GM23248 (cell line): Measurements from ENCODE around the gene NDUFB10. TPM values are rescaled to one million over a fixed set of nuclear protein-coding genes. Genes with fewer than 3 reads are reported as not detected.

Source experiments
- DNase-seq: peaks from one replicate; pipeline ENCODE4 v3.0.0-alpha.2; 2015
- H2AFZ ChIP-seq: fragments of 200-600 bp; sonication (generic); 2 replicates; pipeline ENCODE4 v1.6.1; 2016; ENCODE audit warnings: antibody characterized with exemption
- H3F3A ChIP-seq: fragments of 200-600 bp; sonication (generic); 2 replicates; pipeline ENCODE4 v1.6.1; 2016; ENCODE audit warnings: mild to moderate bottlenecking, antibody characterized with exemption, mixed run types; ENCODE audit not compliant: insufficient read depth
- H3K27ac ChIP-seq: fragments of 200-600 bp; sonication (generic); 2 replicates; pipeline ENCODE4 v1.5.1; 2016; ENCODE audit warnings: mild to moderate bottlenecking
- H3K27me3 ChIP-seq: fragments of 200-600 bp; sonication (generic); replicated peaks from 2 replicates; pipeline ENCODE4 v1.6.1; 2016; ENCODE audit warnings: mild to moderate bottlenecking; ENCODE audit not compliant: insufficient read depth
- H3K36me3 ChIP-seq: fragments of 200-600 bp; sonication (generic); 2 replicates; pipeline ENCODE4 v1.6.1; 2016; ENCODE audit warnings: low read depth, mild to moderate bottlenecking
- H3K4me1 ChIP-seq: fragments of 200-600 bp; sonication (generic); 2 replicates; pipeline ENCODE4 v1.6.1; 2016; ENCODE audit warnings: mild to moderate bottlenecking; ENCODE audit not compliant: insufficient read depth
- H3K4me2 ChIP-seq: fragments of 200-600 bp; sonication (generic); one replicate; pipeline ENCODE4 v1.6.1; 2016; ENCODE audit warnings: mild to moderate bottlenecking; ENCODE audit not compliant: unreplicated experiment
- H3K4me3 ChIP-seq: fragments of 200-600 bp; sonication (generic); 2 replicates; pipeline ENCODE4 v1.5.1; 2016; ENCODE audit warnings: mild to moderate bottlenecking
- H3K79me2 ChIP-seq: fragments of 200-600 bp; sonication (generic); 2 replicates; pipeline ENCODE4 v1.6.1; 2016; ENCODE audit warnings: mild to moderate bottlenecking; ENCODE audit not compliant: insufficient read depth
- H3K9ac ChIP-seq: fragments of 200-600 bp; sonication (generic); 2 replicates; pipeline ENCODE4 v1.6.1; 2016; ENCODE audit warnings: mild to moderate bottlenecking
- H3K9me2 ChIP-seq: fragments of 200-600 bp; sonication (generic); 2 replicates; pipeline ENCODE4 v1.6.1; 2016; ENCODE audit warnings: mixed run types, mild to moderate bottlenecking, moderate library complexity; ENCODE audit not compliant: insufficient read depth
- H3K9me3 ChIP-seq: fragments of 200-600 bp; sonication (generic); one replicate; pipeline ENCODE4 v1.6.1; 2017; ENCODE audit warnings: low read depth
- H4K20me1 ChIP-seq: fragments of 200-600 bp; sonication (generic); 2 replicates; pipeline ENCODE4 v1.6.0; 2016; ENCODE audit not compliant: insufficient read depth
- EZH2 ChIP-seq: fragments of 200-600 bp; sonication (generic); IDR thresholded peaks from 2 replicates; pipeline ENCODE4 v1.6.1; 2018; ENCODE audit warnings: antibody characterized with exemption, mild to moderate bottlenecking; ENCODE audit not compliant: insufficient read depth, poor library complexity, severe bottlenecking
- EZH2phosphoT487 ChIP-seq: fragments of 200-600 bp; sonication (generic); IDR thresholded peaks from 2 replicates; pipeline ENCODE4 v1.6.1; 2018; ENCODE audit warnings: antibody characterized with exemption, moderate library complexity, mild to moderate bottlenecking, low read depth; ENCODE audit not compliant: insufficient read depth
- WGBS, 2 experiments: methylation state at CpG; one replicate each; pipeline ENCODE4 v1.1.6; 2015 to 2017; ENCODE audit warnings: low lambda C conversion rate in 2 of 2, low coverage in 1 of 2; ENCODE audit errors: missing lambda C conversion rate in 2 of 2; 5-methylcytosine and 5-hydroxymethylcytosine counted together
- in situ Hi-C: fragments of 300-500 bp; cut with MboI; formaldehyde crosslinking; loops from 2 replicates; pipeline ENCODE4 v1.15.0; 2020
- polyA plus RNA-seq: library from polyadenylated mRNA; unstranded; fragments of >200 nt; fragmentation: Nextera tagmentation; extraction: Ambion mirVana; gene quantifications from 2 replicates; pipeline ENCODE4 v1.2.1, GENCODE V29; 2016
- total RNA-seq: library from RNA; depleted of rRNA; stranded (reverse); fragments of >200 nt; shearing (Covaris generic); gene quantifications from 2 replicates; pipeline ENCODE4 v1.2.3, GENCODE V29; 2014

The NDUFB10 gene
- total and polyA plus RNA-seq, 2 experiments from 2014 or later: 136 to 266 TPM

GRCh38 chr16:1940273-1941161, 18.8 kb upstream of the NDUFB10 start:
- in situ Hi-C loops: no loop called here
- TF ChIP-seq EZH2phosphoT487 (no peak), EZH2 (no peak)
- H3F3A ChIP-seq: no peaks in the 10 kb centered on the region
- no peaks in the 10 kb centered on the region for H4K20me1 ChIP-seq
- H3K27me3 ChIP-seq: no peaks in the 10 kb centered on the region
- DNase-seq: no peak
- H3K9me2 ChIP-seq: no peaks in the 10 kb centered on the region
- H3K27ac ChIP-seq: no peak overlapping the region
- no peak overlapping the region for H3K4me2 ChIP-seq
- no peaks in the 10 kb centered on the region for H3K9me3 ChIP-seq
- H3K4me3 ChIP-seq: no peak overlapping the region
- no peak overlapping the region for H3K9ac ChIP-seq
- H3K79me2 ChIP-seq: no peaks in the 10 kb centered on the region
- no peaks in the 10 kb centered on the region for H3K4me1 ChIP-seq
- no peaks in the 10 kb centered on the region; the same call in 1 of the 2 replicates for H3K36me3 ChIP-seq
- WGBS, 2 experiments: 93% methylated on average over 23 of the region's 23 CpGs
- H2AFZ ChIP-seq: no peak overlapping the region

GRCh38 chr16:1941162-1942046, 17.9 kb upstream of the NDUFB10 start:
- no peaks in the 10 kb centered on the region; the same call in 1 of the 2 replicates for H3K36me3 ChIP-seq
- 0 out of 2 replicates have a peak overlapping the region, but pooled peaks have one; percentile 14 for H3K27ac ChIP-seq
- in situ Hi-C loops: no loop called here
- no peaks in the 10 kb centered on the region for H3K27me3 ChIP-seq
- no peaks in the 10 kb centered on the region for H3K9me3 ChIP-seq
- no peaks in the 10 kb centered on the region for H3K79me2 ChIP-seq
- H3K4me3 ChIP-seq: no peak overlapping the region
- DNase-seq: no peak
- no peaks in the 10 kb centered on the region for H3K4me1 ChIP-seq
- TF ChIP-seq EZH2: no peak
- TF ChIP-seq EZH2phosphoT487: no peak
- no peaks in the 10 kb centered on the region for H4K20me1 ChIP-seq
- H2AFZ ChIP-seq: peak overlapping the region; percentile 93; the same call in 1 of the 2 replicates
- peak overlapping the region; percentile 85 for H3K4me2 ChIP-seq
- no peaks in the 10 kb centered on the region for H3F3A ChIP-seq
- no peaks in the 10 kb centered on the region for H3K9me2 ChIP-seq
- WGBS, 2 experiments: 93 to 95% methylated on average over 22 to 30 of the region's 30 CpGs
- H3K9ac ChIP-seq: peak overlapping the region; percentile 77

DNA sequence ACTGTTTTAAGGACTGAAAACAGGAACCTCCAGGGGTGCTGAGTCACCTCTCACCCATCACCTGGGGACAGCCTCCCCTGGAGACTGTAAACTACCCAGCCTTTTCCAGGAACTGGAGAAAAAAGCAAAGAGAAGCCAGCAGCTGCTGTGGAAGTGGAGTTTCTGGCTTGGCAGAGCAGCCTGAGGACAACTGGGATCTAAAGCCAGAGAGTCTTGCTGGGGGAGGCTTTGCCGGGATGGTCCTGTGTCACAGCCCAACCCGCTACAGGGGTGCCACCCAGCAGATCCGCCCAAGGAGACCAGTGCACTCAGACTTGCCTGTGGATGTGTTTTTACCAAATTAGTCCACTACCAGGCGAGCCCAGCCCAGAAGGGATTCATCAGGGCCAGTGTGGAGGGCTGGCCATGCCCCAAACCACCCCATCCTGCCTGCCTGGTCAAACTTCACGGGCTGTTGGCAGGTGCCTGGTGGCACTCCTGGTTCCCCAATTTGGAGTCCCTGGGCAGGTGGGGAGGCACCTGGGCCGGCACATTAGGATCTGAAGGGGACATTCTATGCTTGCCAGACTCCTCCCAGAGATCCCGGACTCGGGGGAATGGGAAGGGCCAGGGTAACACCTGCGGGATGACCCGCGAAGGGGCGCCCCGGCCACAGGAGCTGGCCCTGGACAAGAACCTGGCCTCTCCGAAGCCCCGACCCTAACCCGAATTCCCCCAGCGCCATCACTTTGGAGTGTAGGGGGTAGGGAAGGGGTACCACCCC, 17.1 kb upstream of the NDUFB10 start:
- Histone ChIP-seq H3K27me3 (no peaks in the 10 kb centered on the region), H2AFZ (peak overlapping the region; percentile 93), H3K79me2 (no peaks in the 10 kb centered on the region), H3F3A (no peaks in the 10 kb centered on the region), H3K27ac (0 out of 2 replicates have a peak overlapping the region, but pooled peaks have one; percentile 14), H3K9ac (peak overlapping the region; percentile 77), H3K36me3 (no peaks in the 10 kb centered on the region; the same call in 1 of the 2 replicates), H3K4me2 (peak overlapping the region; percentile 85), H4K20me1 (no peaks in the 10 kb centered on the region), H3K4me1 (no peaks in the 10 kb centered on the region), H3K4me3 (peak overlapping the region; percentile 83), H3K9me3 (no peaks in the 10 kb centered on the region), H3K9me2 (no peaks in the 10 kb centered on the region)
- 1 to 7% methylated on average over 13 to 17 of the region's 17 CpGs for WGBS, 2 experiments
- in situ Hi-C loops: no loop called here
- peak; percentile 58 for DNase-seq
- TF ChIP-seq EZH2 (no peak), EZH2phosphoT487 (no peak)
